Fibroblast of pulmonary artery (primary cell): Measurements from ENCODE around the gene SDHAF3.
"Not testable (repeated sequence)": the region's sequence is repeated elsewhere in the genome, so short reads cannot be mapped to it uniquely, and the experiment has no call there.

Experiments
- DNase-seq: peaks from one replicate; pipeline ENCODE4 v3.0.0-alpha.2; 2010; ENCODE audit warnings: low read depth
- H3K4me3 ChIP-seq: replicated peaks from 2 replicates; pipeline ENCODE4 v1.5.1; 2011; ENCODE audit warnings: low read depth, mild to moderate bottlenecking, control low read depth, low read length, moderate library complexity
- TF ChIP-seq, protein P1 (sequence below): IDR thresholded peaks from 2 replicates; pipeline ENCODE4 v1.5.1; 2011; ENCODE audit warnings: mild to moderate bottlenecking, control low read depth, low read length, inconsistent platforms; ENCODE audit errors: missing control alignments

The SDHAF3 gene

DNA sequence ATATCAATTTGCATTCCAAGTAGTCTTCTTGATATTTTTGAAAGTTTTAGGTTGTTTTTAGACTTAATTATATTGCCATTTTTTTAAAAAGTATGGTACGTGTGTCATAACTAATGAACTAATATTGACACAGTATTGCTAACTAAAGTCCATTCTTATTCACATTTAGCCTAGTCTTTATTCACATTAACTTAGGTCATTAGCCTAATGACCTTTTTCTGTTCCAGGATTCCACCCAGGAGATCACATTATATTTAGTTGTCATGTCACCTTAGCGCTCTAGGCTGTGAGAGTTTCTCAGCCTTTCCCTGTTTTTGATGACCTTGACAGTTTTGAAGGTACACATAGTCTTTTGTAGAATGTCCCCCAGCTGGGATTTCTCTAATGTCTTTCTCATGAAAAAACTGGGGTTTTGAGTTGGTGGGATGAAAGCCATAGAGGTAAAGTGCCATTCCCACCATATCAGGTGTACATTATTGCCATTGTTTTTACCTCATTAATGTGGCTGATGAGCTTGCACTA lies 38.5 kb downstream of the SDHAF3 start:
- TF ChIP-seq, protein P1, sequence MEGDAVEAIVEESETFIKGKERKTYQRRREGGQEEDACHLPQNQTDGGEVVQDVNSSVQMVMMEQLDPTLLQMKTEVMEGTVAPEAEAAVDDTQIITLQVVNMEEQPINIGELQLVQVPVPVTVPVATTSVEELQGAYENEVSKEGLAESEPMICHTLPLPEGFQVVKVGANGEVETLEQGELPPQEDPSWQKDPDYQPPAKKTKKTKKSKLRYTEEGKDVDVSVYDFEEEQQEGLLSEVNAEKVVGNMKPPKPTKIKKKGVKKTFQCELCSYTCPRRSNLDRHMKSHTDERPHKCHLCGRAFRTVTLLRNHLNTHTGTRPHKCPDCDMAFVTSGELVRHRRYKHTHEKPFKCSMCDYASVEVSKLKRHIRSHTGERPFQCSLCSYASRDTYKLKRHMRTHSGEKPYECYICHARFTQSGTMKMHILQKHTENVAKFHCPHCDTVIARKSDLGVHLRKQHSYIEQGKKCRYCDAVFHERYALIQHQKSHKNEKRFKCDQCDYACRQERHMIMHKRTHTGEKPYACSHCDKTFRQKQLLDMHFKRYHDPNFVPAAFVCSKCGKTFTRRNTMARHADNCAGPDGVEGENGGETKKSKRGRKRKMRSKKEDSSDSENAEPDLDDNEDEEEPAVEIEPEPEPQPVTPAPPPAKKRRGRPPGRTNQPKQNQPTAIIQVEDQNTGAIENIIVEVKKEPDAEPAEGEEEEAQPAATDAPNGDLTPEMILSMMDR = no peak
- no peak overlapping the region for H3K4me3 ChIP-seq
- DNase-seq = no peak

DNA sequence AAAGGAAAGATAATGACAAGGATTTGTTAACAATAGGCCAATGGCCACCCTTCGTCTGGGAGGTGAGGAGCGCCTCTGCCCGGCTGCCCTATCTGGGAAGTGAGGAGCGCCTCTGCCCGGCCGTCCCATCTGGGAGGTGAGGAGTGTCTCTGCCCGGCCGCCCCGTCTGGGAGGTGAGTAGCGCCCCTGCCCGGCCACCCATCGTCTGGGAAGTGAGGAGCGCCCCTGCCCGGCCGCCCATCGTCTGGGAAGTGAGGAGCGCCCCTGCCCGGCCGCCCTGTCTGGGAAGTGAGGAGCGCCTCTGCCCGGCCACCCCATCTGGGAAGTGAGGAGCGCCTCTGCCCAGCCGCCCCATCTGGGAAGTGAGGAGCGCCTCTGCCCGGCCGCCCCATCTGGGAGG lies 42.5 kb downstream of the SDHAF3 start:
- H3K4me3 ChIP-seq, DNase-seq: not testable (repeated sequence)

DNA sequence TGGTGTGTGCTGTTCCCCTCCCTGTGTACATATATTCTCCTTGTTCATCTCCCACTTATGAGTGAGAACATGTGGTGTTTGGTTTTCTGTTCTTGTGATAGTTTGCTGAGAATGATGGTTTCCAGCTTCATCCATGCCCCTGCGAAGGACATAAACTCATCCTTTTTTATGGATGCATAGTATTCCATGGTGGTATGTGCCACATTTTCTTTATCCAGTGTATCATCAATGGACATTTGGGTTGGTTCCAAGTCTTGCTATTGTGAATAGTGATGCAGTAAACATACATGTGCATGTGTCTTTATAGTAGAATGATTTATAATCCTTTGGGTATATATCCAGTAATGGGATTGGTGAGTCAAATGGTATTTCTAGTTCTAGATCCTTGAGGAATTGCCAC lies 44.1 kb downstream of the SDHAF3 start:
- H3K4me3 ChIP-seq, DNase-seq: not testable (repeated sequence)

DNA sequence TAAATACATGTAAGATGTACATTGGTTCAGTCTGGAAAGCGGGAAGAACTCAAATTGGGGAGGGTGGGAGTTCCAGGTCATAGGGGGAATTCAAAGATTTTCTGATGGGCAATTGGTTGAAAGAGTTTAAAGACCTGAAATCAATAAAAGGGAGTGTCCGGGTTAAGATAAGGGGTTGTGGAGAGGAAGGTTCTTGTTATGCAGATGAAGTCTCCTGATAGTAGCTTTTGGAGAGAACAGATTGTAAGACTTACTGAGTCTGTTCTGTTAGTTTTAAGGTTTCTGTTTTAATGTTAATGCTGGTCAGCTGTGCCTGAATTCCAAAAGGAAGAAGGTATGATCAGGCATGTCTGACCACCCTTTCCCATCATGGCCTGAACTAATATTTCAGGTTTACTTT lies 48.8 kb downstream of the SDHAF3 start:
- TF ChIP-seq, protein P1 = no peak
- H3K4me3 ChIP-seq = no peak overlapping the region
- no peak for DNase-seq

DNA sequence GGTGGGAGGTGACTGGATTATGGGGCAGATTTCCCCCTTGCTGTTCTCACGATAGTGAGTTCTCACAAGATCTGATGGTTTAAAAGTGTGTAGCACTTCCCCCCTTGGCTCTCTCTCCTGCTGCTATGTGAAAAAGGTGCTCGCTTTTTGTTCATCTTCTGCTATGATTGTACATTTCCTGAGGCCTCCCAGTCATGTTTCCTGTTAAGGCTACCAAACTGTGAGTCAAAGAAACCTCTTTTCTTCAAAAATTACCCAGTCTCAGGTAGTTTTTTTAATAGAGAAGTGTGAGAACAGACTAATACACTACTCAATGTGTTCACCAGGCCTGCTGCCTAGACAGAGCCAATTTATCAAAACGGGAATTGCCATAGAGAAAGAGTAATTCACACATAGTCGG lies 49.7 kb downstream of the SDHAF3 start:
- DNase-seq = no peak
- H3K4me3 ChIP-seq = no peak overlapping the region
- TF ChIP-seq, protein P1 = no peak

DNA sequence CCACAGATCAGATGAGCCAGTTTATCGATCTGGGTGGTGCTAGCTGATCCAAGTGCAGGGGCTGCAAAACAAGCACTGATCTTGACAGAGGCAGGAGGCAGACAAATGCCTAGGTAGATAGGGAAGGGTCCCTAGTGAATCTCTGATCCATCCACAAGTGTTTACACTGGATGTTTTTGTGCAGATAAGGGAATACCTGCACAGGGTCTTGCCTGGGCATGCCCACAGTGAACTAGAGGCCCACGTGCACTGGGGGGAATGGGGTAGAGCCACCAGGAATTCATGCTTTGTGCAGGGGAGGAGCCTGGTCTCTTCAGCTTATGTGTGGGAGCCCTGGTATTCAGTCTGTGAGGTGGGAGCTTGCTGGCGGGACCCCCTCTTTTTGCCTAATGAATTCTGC lies 50.3 kb downstream of the SDHAF3 start:
- no peak overlapping the region for H3K4me3 ChIP-seq
- DNase-seq = no peak
- TF ChIP-seq, protein P1 = no peak

DNA sequence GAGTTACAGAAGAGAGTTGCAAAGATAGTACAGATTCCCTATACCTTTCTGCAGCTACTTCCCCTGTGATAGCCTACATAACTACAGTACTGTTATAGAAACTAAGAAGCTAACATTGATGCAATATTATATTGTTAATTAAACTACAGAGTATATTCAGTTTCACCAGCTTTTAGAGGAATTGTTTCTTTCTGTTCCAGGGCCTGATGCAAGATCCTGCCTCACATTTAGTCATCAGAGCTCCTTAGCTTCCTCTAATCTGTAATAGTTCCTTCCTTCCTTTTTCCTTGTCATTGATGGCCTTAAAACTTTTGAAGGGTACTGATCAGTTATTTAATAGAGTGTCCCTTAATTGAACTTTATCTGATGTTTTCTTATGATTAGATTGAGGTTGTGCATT lies 56.8 kb downstream of the SDHAF3 start:
- DNase-seq = peak; percentile 29
- H3K4me3 ChIP-seq = no peak overlapping the region
- TF ChIP-seq, protein P1 = no peak

DNA sequence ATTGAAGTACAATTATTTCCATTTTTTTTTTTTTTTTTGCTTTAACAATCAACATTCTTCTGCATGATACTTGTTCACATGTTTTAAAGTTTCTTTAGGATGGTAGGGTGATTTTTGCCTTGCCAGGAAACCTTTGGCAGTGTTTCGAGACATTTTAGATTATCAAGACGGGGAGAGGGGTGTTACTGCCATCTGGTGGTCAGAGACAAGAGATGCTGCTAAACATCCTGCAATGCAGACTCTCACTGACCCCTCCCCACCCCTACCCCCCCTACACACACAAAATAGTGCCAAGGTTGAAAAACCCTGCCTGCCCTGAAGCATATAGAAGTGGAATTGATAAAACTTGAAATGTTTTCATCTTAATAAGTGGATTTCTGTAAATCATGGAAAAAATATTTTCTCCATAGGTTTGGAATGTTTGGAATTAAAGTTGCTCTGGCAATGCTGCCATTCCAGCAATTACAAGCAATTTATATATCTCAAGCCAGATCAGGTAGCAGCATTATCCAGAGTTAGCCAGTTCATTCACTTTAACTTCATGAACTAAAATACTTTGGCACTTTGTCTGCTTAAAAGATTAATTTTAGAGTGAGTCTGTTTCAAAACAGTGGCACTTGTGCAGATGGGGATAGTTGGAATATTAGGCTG lies 62.1 kb downstream of the SDHAF3 start:
- peak; percentile 78 for DNase-seq
- no peak overlapping the region for H3K4me3 ChIP-seq
- TF ChIP-seq, protein P1 = peak; percentile 83
